ENCODE results near the gene SRSF4. TPM values are rescaled to one million over a fixed set of nuclear protein-coding genes. Genes with fewer than 3 reads are reported as not detected.
"Not testable (repeated sequence)": the region's sequence is repeated elsewhere in the genome, so short reads cannot be mapped to it uniquely, and the experiment has no call there.

The SRSF4 gene
- total and polyA plus RNA-seq, 2 donors (not counting 1 experiment from before 2014, with no cell fraction given) = 51.4 to 61.9 TPM

- Histone ChIP-seq H3K4me2 (ENCODE audit: extremely low read depth, insufficient read depth, low read length) (no peak overlapping the region), H4K20me1 (ENCODE audit: control insufficient read depth, extremely low read depth, insufficient read depth, low read length) (no peaks in the 10 kb centered on the region), H3K36me3 (ENCODE audit: control insufficient read depth, insufficient read depth, low read length) (no peaks in the 10 kb centered on the region), H3K4me1 (ENCODE audit: control insufficient read depth, extremely low read depth, insufficient read depth, low read length) (no peaks in the 10 kb centered on the region), H3K4me3 (replicated peaks in 1 of 4; ENCODE audit: control extremely low read depth in 1 of 4, insufficient read depth in 1 of 4, low read depth in 3 of 4, low read length in 4 of 4) (no peak overlapping the region), H3K9ac (ENCODE audit: insufficient read depth, low read length) (no peak overlapping the region), H3K27ac (ENCODE audit: insufficient read depth, low read length) (no peak overlapping the region), H3K79me2 (ENCODE audit: control insufficient read depth, insufficient read depth, low read length) (no peaks in the 10 kb centered on the region), H3K27me3 (ENCODE audit: control insufficient read depth, insufficient read depth, low read length) (no peaks in the 10 kb centered on the region), H3K9me3 (ENCODE audit: control insufficient read depth, insufficient read depth, low read depth, low read length) (no peaks in the 10 kb centered on the region), H2AFZ (ENCODE audit: low read length) (no peak overlapping the region)
- TF ChIP-seq EZH2 (IDR thresholded peaks at IDR 0.05; ENCODE audit: low read length, missing control alignments) = no peak
- TF ChIP-seq, protein P1, sequence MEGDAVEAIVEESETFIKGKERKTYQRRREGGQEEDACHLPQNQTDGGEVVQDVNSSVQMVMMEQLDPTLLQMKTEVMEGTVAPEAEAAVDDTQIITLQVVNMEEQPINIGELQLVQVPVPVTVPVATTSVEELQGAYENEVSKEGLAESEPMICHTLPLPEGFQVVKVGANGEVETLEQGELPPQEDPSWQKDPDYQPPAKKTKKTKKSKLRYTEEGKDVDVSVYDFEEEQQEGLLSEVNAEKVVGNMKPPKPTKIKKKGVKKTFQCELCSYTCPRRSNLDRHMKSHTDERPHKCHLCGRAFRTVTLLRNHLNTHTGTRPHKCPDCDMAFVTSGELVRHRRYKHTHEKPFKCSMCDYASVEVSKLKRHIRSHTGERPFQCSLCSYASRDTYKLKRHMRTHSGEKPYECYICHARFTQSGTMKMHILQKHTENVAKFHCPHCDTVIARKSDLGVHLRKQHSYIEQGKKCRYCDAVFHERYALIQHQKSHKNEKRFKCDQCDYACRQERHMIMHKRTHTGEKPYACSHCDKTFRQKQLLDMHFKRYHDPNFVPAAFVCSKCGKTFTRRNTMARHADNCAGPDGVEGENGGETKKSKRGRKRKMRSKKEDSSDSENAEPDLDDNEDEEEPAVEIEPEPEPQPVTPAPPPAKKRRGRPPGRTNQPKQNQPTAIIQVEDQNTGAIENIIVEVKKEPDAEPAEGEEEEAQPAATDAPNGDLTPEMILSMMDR (conservative IDR thresholded peaks at IDR 0.05 in 1 of 2, IDR thresholded peaks at IDR 0.05 in 1 of 2; ENCODE audit: low read depth in 1 of 2, low read length in 2 of 2) = no peak
- no peak for DNase-seq (ENCODE audit: low read depth in 2 of 2)
Observed at GRCh38 chr1:29223521-29223920, 41.8 kb upstream of the SRSF4 start.

DNA sequence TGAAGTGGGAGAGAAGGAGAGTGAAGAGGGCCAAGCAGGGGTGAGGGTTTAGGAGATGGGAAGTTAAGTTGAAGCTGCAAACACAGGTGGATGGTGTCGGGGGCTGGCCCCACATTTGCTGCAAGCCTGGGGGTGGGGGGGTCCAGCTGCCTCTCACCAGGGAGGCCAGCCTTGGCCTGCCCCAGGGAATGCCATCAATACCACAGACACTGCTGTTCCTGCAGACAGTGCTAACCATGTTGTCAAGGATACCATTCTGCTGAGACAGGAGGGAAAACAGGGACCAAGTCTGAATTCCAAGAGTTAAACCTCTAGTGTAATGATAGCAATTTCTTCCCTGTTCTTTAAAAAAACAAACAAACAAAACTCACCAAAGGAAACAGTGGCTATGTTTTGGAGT lies 41.0 kb upstream of the SRSF4 start:
- Histone ChIP-seq H3K9ac (ENCODE audit: insufficient read depth, low read length) (no peak overlapping the region), H3K27me3 (ENCODE audit: control insufficient read depth, insufficient read depth, low read length) (no peaks in the 10 kb centered on the region), H3K9me3 (ENCODE audit: control insufficient read depth, insufficient read depth, low read depth, low read length) (no peaks in the 10 kb centered on the region), H3K4me1 (ENCODE audit: control insufficient read depth, extremely low read depth, insufficient read depth, low read length) (no peaks in the 10 kb centered on the region), H3K4me3 (replicated peaks in 1 of 4; ENCODE audit: control extremely low read depth in 1 of 4, insufficient read depth in 1 of 4, low read depth in 3 of 4, low read length in 4 of 4) (no peak overlapping the region), H3K79me2 (ENCODE audit: control insufficient read depth, insufficient read depth, low read length) (no peaks in the 10 kb centered on the region), H2AFZ (ENCODE audit: low read length) (no peak overlapping the region), H4K20me1 (ENCODE audit: control insufficient read depth, extremely low read depth, insufficient read depth, low read length) (no peaks in the 10 kb centered on the region), H3K27ac (ENCODE audit: insufficient read depth, low read length) (no peak overlapping the region), H3K36me3 (ENCODE audit: control insufficient read depth, insufficient read depth, low read length) (no peaks in the 10 kb centered on the region), H3K4me2 (ENCODE audit: extremely low read depth, insufficient read depth, low read length) (no peak overlapping the region)
- TF ChIP-seq, protein P1 (conservative IDR thresholded peaks at IDR 0.05 in 1 of 2, IDR thresholded peaks at IDR 0.05 in 1 of 2; ENCODE audit: low read depth in 1 of 2, low read length in 2 of 2) = no peak
- TF ChIP-seq EZH2 (IDR thresholded peaks at IDR 0.05; ENCODE audit: low read length, missing control alignments) = no peak
- DNase-seq (ENCODE audit: low read depth in 2 of 2) = peak in 1 of 2 donors; percentile 23

- not testable (repeated sequence) for H4K20me1 ChIP-seq (ENCODE audit: control insufficient read depth, extremely low read depth, insufficient read depth, low read length); H3K27ac ChIP-seq (ENCODE audit: insufficient read depth, low read length); H3K4me3 ChIP-seq (replicated peaks in 1 of 4; ENCODE audit: control extremely low read depth in 1 of 4, insufficient read depth in 1 of 4, low read depth in 3 of 4, low read length in 4 of 4); H3K36me3 ChIP-seq (ENCODE audit: control insufficient read depth, insufficient read depth, low read length); H3K9me3 ChIP-seq (ENCODE audit: control insufficient read depth, insufficient read depth, low read depth, low read length); H3K4me2 ChIP-seq (ENCODE audit: extremely low read depth, insufficient read depth, low read length); H3K4me1 ChIP-seq (ENCODE audit: control insufficient read depth, extremely low read depth, insufficient read depth, low read length); DNase-seq (ENCODE audit: low read depth in 2 of 2); H3K79me2 ChIP-seq (ENCODE audit: control insufficient read depth, insufficient read depth, low read length); H3K27me3 ChIP-seq (ENCODE audit: control insufficient read depth, insufficient read depth, low read length); H3K9ac ChIP-seq (ENCODE audit: insufficient read depth, low read length); H2AFZ ChIP-seq (ENCODE audit: low read length)
Observed at GRCh38 chr1:29222260-29222659, 40.6 kb upstream of the SRSF4 start.

Data from fibroblast of lung (primary cell).